Activated CD4-positive, alpha-beta T cell treated with anti-CD3 and anti-CD28 coated beads for 48 hours (primary cell): ENCODE data around the gene TSPAN14.

Experiments used
- DNase-seq: peaks from one replicate; pipeline ENCODE4 v3.0.0-alpha.2; 2020

The TSPAN14 gene

GRCh38 chr10:80553436-80553835 lies 99.3 kb downstream of the TSPAN14 start:
- DNase-seq: no peak

GRCh38 chr10:80554050-80554449 lies 99.9 kb downstream of the TSPAN14 start:
- no peak for DNase-seq

GRCh38 chr10:80555415-80555814 lies 101.3 kb downstream of the TSPAN14 start:
- DNase-seq: no peak

GRCh38 chr10:80561950-80562349 lies 107.8 kb downstream of the TSPAN14 start:
- no peak for DNase-seq

GRCh38 chr10:80567292-80567691 lies 113.2 kb downstream of the TSPAN14 start:
- DNase-seq: no peak

GRCh38 chr10:80569131-80569895 lies 115.2 kb downstream of the TSPAN14 start:
- no peak for DNase-seq

- no peak for DNase-seq
These were observed 117.2 kb downstream of the TSPAN14 start for GRCh38 chr10:80571352-80571751.

GRCh38 chr10:80579181-80579763 lies 125.2 kb downstream of the TSPAN14 start:
- DNase-seq: no peak

GRCh38 chr10:80579849-80580637 lies 125.9 kb downstream of the TSPAN14 start:
- no peak for DNase-seq

- no peak for DNase-seq
These were observed 126.7 kb downstream of the TSPAN14 start for GRCh38 chr10:80580638-80581468.

GRCh38 chr10:80581469-80581835 lies 127.3 kb downstream of the TSPAN14 start:
- no peak for DNase-seq

GRCh38 chr10:80582286-80582960 lies 128.3 kb downstream of the TSPAN14 start:
- no peak for DNase-seq
